PC-9 (cell line): Measurements from ENCODE around the gene KRT6C.

ENCODE experiments used
- EZH2 ChIP-seq: fragments of 200-600 bp; sonication (generic); IDR thresholded peaks from 2 replicates; pipeline ENCODE4 v1.8.0; 2017; ENCODE audit warnings: antibody characterized with exemption, low read depth
- TF ChIP-seq, protein P1 (sequence below): fragments of 200-600 bp; sonication (generic); conservative IDR thresholded peaks from 2 replicates; pipeline ENCODE4 v1.6.1; 2017; ENCODE audit warnings: mixed run types, antibody characterized with exemption, mild to moderate bottlenecking, moderate library complexity

DNA sequence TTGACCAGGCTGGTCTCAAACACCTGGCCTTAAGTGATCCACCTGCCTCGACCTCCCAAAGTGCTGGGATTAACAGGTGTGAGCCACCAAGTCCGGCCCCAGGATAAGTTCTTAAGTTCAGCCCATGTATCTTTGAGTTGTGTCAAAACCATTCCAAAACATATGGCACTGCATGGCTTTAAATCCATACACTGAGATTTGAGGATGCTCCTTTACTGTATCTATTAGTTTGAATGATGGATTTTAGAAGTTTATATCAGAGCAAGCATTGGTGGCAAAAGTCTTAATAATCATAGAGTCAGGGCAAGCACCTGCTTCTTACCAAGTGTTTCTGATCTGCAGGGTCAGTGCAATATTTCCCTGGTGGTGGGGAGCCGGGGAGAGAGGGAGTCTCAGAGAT is 27.7 kb downstream of the KRT6C start:
- TF ChIP-seq EZH2: no peak
- TF ChIP-seq, protein P1, sequence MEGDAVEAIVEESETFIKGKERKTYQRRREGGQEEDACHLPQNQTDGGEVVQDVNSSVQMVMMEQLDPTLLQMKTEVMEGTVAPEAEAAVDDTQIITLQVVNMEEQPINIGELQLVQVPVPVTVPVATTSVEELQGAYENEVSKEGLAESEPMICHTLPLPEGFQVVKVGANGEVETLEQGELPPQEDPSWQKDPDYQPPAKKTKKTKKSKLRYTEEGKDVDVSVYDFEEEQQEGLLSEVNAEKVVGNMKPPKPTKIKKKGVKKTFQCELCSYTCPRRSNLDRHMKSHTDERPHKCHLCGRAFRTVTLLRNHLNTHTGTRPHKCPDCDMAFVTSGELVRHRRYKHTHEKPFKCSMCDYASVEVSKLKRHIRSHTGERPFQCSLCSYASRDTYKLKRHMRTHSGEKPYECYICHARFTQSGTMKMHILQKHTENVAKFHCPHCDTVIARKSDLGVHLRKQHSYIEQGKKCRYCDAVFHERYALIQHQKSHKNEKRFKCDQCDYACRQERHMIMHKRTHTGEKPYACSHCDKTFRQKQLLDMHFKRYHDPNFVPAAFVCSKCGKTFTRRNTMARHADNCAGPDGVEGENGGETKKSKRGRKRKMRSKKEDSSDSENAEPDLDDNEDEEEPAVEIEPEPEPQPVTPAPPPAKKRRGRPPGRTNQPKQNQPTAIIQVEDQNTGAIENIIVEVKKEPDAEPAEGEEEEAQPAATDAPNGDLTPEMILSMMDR: no peak
